Measurements from ENCODE around the gene RCOR3. TPM values are rescaled to one million over a fixed set of nuclear protein-coding genes. Genes with fewer than 3 reads are reported as not detected.

The RCOR3 gene
- total RNA-seq, 1 experiment from 2014 or later: 39.0 TPM

GRCh38 chr1:211336775-211337174, 77.6 kb downstream of the RCOR3 start:
- Histone ChIP-seq H3K4me3 (ENCODE audit: low read depth, low read length, poor library complexity, severe bottlenecking) (no peak overlapping the region), H3K27ac (ENCODE audit: low read depth, low read length, poor library complexity, severe bottlenecking) (no peak overlapping the region), H3K27me3 (replicated peaks; ENCODE audit: insufficient read depth, low read depth, low read length, poor library complexity) (no peaks in the 10 kb centered on the region), H3K9me3 (ENCODE audit: low read depth, low read length, poor library complexity, severe bottlenecking) (no peaks in the 10 kb centered on the region), H3K36me3 (ENCODE audit: insufficient read depth, low read length, poor library complexity, severe bottlenecking) (no peaks in the 10 kb centered on the region), H3K4me1 (ENCODE audit: insufficient read depth, low read length, poor library complexity, severe bottlenecking) (no peaks in the 10 kb centered on the region)
- CTCF ChIA-PET: no interaction called here
- POLR2A ChIA-PET (ENCODE audit: low non-redundant PET): no interaction called here
- TF ChIP-seq, protein P1, sequence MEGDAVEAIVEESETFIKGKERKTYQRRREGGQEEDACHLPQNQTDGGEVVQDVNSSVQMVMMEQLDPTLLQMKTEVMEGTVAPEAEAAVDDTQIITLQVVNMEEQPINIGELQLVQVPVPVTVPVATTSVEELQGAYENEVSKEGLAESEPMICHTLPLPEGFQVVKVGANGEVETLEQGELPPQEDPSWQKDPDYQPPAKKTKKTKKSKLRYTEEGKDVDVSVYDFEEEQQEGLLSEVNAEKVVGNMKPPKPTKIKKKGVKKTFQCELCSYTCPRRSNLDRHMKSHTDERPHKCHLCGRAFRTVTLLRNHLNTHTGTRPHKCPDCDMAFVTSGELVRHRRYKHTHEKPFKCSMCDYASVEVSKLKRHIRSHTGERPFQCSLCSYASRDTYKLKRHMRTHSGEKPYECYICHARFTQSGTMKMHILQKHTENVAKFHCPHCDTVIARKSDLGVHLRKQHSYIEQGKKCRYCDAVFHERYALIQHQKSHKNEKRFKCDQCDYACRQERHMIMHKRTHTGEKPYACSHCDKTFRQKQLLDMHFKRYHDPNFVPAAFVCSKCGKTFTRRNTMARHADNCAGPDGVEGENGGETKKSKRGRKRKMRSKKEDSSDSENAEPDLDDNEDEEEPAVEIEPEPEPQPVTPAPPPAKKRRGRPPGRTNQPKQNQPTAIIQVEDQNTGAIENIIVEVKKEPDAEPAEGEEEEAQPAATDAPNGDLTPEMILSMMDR (conservative IDR thresholded peaks at IDR 0.05; ENCODE audit: low read depth, low read length): no peak
- no peak for TF ChIP-seq EZH2 (IDR thresholded peaks at IDR 0.05; ENCODE audit: borderline replicate concordance, low read depth, low read length, poor library complexity, severe bottlenecking)
- intact Hi-C loops (cut with micrococcal nuclease; ENCODE audit: unreplicated experiment): no loop called here
- BruUV-seq (replicated peaks): no TSS peak
- DNase-seq (ENCODE audit: low spot score): no peak

GRCh38 chr1:211337430-211338223, 78.5 kb downstream of the RCOR3 start:
- no peak overlapping the region for H3K27ac ChIP-seq (ENCODE audit: low read depth, low read length, poor library complexity, severe bottlenecking)
- DNase-seq (ENCODE audit: low spot score): no peak
- TF ChIP-seq EZH2 (IDR thresholded peaks at IDR 0.05; ENCODE audit: borderline replicate concordance, low read depth, low read length, poor library complexity, severe bottlenecking): no peak
- TF ChIP-seq, protein P1 (conservative IDR thresholded peaks at IDR 0.05; ENCODE audit: low read depth, low read length): no peak
- CTCF ChIA-PET: no interaction called here
- no peaks in the 10 kb centered on the region for H3K9me3 ChIP-seq (ENCODE audit: low read depth, low read length, poor library complexity, severe bottlenecking)
- H3K27me3 ChIP-seq (replicated peaks; ENCODE audit: insufficient read depth, low read depth, low read length, poor library complexity): no peaks in the 10 kb centered on the region
- no peak overlapping the region for H3K4me3 ChIP-seq (ENCODE audit: low read depth, low read length, poor library complexity, severe bottlenecking)
- intact Hi-C loops (cut with micrococcal nuclease; ENCODE audit: unreplicated experiment): no loop called here
- POLR2A ChIA-PET (ENCODE audit: low non-redundant PET): no interaction called here
- no peaks in the 10 kb centered on the region for H3K4me1 ChIP-seq (ENCODE audit: insufficient read depth, low read length, poor library complexity, severe bottlenecking)
- no TSS peak for BruUV-seq (replicated peaks)
- no peaks in the 10 kb centered on the region for H3K36me3 ChIP-seq (ENCODE audit: insufficient read depth, low read length, poor library complexity, severe bottlenecking)

DNA sequence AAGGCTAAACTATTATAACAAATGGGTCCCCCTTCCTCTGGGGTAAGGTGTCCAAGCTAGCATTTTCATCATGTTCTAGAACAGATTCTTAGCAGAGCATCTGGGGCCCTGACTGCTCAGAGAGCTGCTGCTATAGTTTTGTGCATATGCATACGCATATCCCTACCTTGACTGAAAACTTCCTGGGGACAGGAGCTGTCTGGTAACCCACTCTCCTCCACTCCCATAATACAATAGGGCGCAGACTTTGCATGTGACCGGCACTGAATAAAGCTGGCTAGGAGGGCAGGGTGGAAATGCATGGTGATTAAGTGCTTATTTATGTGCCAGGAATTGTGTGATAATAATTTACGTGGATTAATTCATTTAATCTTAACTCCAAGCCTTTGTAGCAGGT, 79.1 kb downstream of the RCOR3 start:
- no TSS peak for BruUV-seq (replicated peaks)
- CTCF ChIA-PET: no interaction called here

More for the DNA sequence above, 79.1 kb downstream of the RCOR3 start:
- H3K27ac ChIP-seq (ENCODE audit: low read depth, low read length, poor library complexity, severe bottlenecking): no peak overlapping the region
- DNase-seq (ENCODE audit: low spot score): no peak
- H3K27me3 ChIP-seq (replicated peaks; ENCODE audit: insufficient read depth, low read depth, low read length, poor library complexity): no peaks in the 10 kb centered on the region
- H3K36me3 ChIP-seq (ENCODE audit: insufficient read depth, low read length, poor library complexity, severe bottlenecking): no peaks in the 10 kb centered on the region
- no peaks in the 10 kb centered on the region for H3K9me3 ChIP-seq (ENCODE audit: low read depth, low read length, poor library complexity, severe bottlenecking)
- intact Hi-C loops (cut with micrococcal nuclease; ENCODE audit: unreplicated experiment): no loop called here
- H3K4me1 ChIP-seq (ENCODE audit: insufficient read depth, low read length, poor library complexity, severe bottlenecking): no peaks in the 10 kb centered on the region
- no peak for TF ChIP-seq EZH2 (IDR thresholded peaks at IDR 0.05; ENCODE audit: borderline replicate concordance, low read depth, low read length, poor library complexity, severe bottlenecking)
- TF ChIP-seq, protein P1 (conservative IDR thresholded peaks at IDR 0.05; ENCODE audit: low read depth, low read length): no peak
- H3K4me3 ChIP-seq (ENCODE audit: low read depth, low read length, poor library complexity, severe bottlenecking): no peak overlapping the region
- POLR2A ChIA-PET (ENCODE audit: low non-redundant PET): no interaction called here

Data from A673 (cell line).